Bronchial smooth muscle cell (primary cell): Measurements from ENCODE around the gene PDE6G. TPM values are rescaled to one million over a fixed set of nuclear protein-coding genes. Genes with fewer than 3 reads are reported as not detected.

ENCODE experiments used
- total RNA-seq: library from RNA; depleted of rRNA; stranded (reverse); fragments of >200 nt; gene quantifications from 2 replicates; pipeline ENCODE4 v1.2.1, GENCODE V29; 2014

Gene PDE6G
- not detected in 2 replicates for total RNA-seq

DNA sequence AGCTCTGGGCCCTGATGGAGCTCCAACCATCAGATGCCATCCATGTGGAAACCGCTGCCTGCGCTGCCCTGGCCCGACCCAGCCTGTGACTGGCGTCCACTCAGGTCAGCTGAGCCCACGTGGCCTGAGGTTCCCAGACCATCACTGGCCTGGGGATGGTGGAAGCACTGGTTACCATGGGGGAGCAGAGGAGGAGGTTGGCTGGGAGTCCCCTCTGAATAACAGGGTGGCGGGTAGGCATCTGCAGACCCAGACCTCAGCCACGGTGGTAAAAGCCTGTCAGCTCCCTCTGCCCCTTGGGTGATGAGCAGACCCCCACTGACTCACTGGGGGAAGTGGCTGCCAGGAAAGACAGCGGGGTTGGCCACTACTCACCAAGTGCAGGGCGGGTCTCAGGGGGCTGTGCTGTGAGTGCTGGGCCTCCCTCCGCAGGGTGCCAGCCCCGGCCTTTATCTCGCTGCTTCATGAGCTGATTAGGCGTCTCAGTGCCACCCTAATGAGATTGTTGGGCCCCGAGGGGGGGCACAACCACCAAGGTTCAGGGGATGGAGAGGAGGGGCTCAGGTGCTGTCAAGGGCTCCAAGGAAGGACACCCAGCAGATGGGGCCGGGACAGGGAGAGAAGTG lies at the start of gene PDE6G:
Gene PDE6G, minus strand, starts transcription at position 425 of the 626 bp plus-strand sequence. CDS start 3,237 bp downstream, outside the sequence.

DNA sequence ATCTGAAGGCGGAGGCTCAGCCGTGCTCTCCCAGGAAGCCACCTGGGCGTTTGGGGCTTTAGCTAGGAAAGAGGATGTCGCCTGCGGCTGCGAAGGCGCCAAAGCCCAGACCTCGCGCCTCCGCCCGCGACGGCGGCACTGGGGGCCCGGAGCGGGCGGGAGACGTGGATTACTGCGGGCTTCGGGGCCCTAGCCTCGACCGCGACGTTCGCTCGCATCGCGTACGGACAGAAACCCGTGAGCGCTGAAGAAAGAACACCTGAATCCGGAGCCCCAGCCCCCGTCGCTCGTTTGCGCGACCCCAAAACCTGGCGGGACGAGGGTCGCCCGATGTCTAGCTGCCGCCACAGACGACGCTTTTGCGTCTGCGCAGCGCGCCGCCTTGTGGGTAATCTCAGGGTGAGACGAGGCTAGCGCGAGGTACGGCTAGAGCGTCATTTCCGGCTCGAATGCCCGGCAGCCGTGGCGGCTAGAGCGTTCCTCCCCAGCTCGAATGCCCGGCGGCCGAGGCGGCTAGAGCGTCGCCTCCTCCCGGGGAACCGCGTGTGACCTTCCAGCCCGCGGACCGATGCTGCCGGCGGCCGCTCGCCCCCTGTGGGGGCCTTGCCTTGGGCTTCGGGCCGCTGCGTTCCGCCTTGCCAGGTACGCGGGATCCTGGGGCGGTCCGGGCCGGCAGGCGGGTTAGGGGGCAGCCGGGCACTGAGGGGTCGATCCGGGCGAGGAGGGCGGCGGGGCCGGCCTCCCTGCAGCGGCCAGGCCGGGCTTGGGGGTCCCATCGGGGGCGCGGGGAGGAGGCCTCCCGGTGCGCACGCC lies 46.8 kb upstream of the PDE6G start, which contains the start of gene MRPL12:
Gene MRPL12, plus strand, starts transcription at position 434 of the 813 bp plus-strand sequence. Its CDS starts 135 bp downstream, at position 569.

DNA sequence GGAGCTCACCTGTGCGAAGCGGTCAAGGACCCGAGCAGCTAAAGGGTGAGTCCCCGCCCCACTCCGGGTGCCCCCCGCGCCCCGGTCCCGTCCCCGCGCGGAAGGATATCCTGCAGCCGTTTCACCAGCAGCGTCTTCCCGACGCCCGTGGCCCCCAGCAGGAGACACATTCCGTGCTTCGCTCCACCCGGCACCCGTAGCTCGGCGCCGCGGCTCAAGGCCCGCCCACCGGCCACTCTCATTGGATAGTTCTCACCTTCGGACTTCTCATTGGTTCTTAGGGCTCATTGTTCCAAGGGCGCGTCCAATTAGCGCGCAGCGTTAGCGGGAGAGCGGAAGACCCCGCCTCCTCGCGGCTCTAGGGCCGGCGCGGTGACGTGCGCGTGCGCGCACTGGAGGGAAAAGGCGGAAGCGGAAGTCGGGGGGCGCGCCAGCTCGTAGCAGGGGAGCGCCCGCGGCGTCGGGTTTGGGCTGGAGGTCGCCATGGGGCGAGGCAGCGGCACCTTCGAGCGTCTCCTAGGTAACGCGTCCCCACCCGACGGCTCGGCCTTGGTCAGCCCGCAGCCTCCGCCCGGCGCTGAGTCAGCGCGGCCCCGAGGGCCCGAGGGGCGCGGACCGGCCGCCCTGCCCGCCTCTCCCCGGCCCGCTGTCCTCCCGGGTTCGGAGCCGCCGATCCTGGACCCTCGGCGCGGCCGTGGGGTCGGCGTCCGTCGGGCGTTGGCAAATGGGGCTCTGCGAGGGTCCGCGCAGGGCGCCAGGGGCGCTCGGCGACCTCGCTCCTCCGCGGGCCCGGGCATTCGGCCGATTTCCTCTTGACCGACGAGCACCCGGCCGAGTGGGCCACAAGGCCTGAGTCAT lies 27.5 kb upstream of the PDE6G start, which contains the start of the genes ARL16 and HGS:
Gene ARL16, minus strand, starts transcription at position 214 of the 858 bp plus-strand sequence. Its CDS starts 44 bp downstream, at position 170.
Gene HGS, plus strand, starts transcription at position 428 of the 858 bp plus-strand sequence. Its CDS starts 56 bp downstream, at position 484.

GRCh38 chr17:81666342-81667191 lies 10.2 kb upstream of the PDE6G start, which contains the start of the genes CCDC137 and OXLD1:
CCDC137 (plus strand) TSS chr17:81666737; CDS start chr17:81666767, 30 bp downstream.
OXLD1 (minus strand) TSS chr17:81666605; CDS start chr17:81666577, 28 bp downstream.

DNA sequence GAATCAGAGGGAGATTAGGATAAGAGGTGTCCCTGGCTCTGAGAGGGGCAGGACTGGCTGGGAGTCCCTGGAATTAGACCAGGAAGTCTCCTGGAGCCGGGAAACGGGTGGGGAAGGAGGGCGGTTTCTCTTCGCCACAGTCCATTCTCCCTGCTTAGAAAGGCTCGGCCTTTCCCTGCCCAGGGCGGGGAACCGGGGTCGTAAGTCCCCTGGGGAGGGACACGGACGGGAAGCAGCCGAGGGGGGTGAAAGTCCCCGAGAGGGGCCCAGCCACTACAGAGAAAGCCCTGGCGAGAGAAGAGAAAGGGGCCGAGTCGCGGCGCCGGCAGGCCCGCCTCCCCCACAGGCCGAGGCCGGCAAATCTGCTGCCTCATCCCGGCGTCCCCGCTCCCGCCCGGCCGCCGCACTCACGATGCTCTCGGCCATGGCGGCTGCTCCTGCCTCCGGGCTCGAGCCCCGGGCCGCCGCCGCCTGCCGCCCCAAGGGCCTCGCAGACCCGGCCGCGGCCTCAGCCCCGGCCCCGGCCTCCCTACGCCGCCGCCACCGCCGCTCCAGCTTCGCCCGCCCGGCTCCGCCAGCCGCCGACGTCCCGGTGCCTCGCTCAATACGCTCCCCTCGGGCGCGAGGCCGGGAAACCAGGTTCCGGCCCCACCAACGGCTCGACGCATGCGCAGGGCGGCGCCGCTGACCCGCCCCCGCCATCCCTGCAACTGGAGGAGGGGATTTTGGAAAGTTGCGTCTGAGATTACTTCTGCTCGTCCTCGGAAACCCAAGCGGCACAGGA lies 19.6 kb downstream of the PDE6G start, which contains the start of the genes NPLOC4 and TSPAN10:
Gene NPLOC4, minus strand, starts transcription at position 608 of the 784 bp plus-strand sequence. Its CDS starts 182 bp downstream, at position 426.
Gene TSPAN10, plus strand, starts transcription at position 692 of the 784 bp plus-strand sequence. CDS start 5,217 bp downstream, outside the sequence.

Other genes starting within 250 kb of the PDE6G start
- 4,208 and 4,624 TPM in 2 replicates for gene ACTG1, start 143.7 kb downstream of the PDE6G start, total RNA-seq
- 1.7 and 2.8 TPM in 2 replicates for gene FSCN2, start 128.2 kb downstream of the PDE6G start, total RNA-seq
- 10.1 and 12.9 TPM in 2 replicates for gene FAAP100, start 104.2 kb downstream of the PDE6G start, total RNA-seq
- 40.7 and 58.6 TPM in 2 replicates for gene NPLOC4, start 19.4 kb downstream of the PDE6G start, total RNA-seq
- 0.86 and 3.3 TPM in 2 replicates for gene TSPAN10, start 19.3 kb downstream of the PDE6G start, total RNA-seq
- gene OXLD1, start 10.1 kb upstream of the PDE6G start, total RNA-seq: 37.0 and 39.0 TPM in 2 replicates
- 6.5 and 7.5 TPM in 2 replicates for gene CCDC137, start 10.2 kb upstream of the PDE6G start, total RNA-seq
- gene ARL16, start 27.3 kb upstream of the PDE6G start, total RNA-seq: 21.5 and 34.0 TPM in 2 replicates
- gene HGS, start 27.5 kb upstream of the PDE6G start, total RNA-seq: 57.4 and 64.3 TPM in 2 replicates
- 3.5 and 7.6 TPM in 2 replicates for gene MRPL12, start 46.8 kb upstream of the PDE6G start, total RNA-seq
- 2.7 and 5.4 TPM in 2 replicates for gene SLC25A10, start 55.7 kb upstream of the PDE6G start, total RNA-seq
- not detected in 2 replicates for gene GCGR, start 147.6 kb upstream of the PDE6G start, total RNA-seq
- gene MCRIP1, start 176.7 kb upstream of the PDE6G start, total RNA-seq: 96.1 and 97.3 TPM in 2 replicates
- gene PPP1R27, start 178.5 kb upstream of the PDE6G start, total RNA-seq: not detected in 2 replicates
- 766 and 822 TPM in 2 replicates for gene P4HB, start 204.0 kb upstream of the PDE6G start, total RNA-seq
- gene ARHGDIA, start 214.8 kb upstream of the PDE6G start, total RNA-seq: 44.2 and 81.2 TPM in 2 replicates
- gene ALYREF, start 235.0 kb upstream of the PDE6G start, total RNA-seq: 89.5 and 91.1 TPM in 2 replicates
- gene ANAPC11, start 235.2 kb upstream of the PDE6G start, total RNA-seq: 255 and 291 TPM in 2 replicates
- gene NPB, start 245.7 kb upstream of the PDE6G start, total RNA-seq: 0.26 and 0.63 TPM in 2 replicates